ENCODE measurements around the gene LCE5A. TPM values are rescaled to one million over a fixed set of nuclear protein-coding genes. Genes with fewer than 3 reads are reported as not detected.

Gene LCE5A
- total and polyA plus RNA-seq, 10 of the 15 experiments (the other 5 are each of a cell fraction or from before 2014, with no cell fraction given) = not detected

DNA sequence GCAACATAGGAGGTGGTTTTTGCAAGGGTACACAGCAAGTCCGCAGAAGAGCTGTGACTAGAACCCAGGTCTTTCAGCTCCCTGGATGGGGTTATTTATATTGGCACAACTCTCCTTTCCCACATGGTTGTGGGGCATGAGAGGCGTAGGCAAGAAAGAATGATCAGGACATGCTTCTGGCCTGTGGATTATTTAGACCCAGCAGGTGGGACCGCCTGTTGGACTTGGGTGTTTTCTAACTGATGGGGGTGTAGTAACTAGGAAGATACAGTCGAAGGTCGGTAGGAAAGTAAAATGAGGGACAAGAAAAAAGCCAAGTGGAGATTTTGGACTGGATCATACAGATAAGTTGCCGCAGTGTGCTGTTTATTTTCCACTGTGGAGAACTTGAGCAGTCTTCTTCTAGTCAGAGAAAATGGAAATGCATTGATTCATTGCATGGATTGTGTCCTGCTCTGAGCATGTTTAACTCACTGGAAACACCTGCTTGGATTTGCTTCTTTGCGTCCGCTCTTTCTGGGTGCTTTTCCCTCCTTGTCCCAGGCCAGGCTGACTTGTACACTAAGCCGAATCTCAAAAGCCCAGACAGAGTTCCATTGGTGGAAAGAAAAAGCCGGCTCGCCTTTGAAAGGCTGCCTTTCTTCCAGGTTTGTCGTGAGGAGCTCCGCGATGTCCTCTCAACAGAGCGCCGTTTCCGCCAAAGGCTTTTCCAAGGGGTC, 4.3 kb downstream of the LCE5A start:
- DNase-seq (ENCODE audit: low read depth, low spot score) = no peak
- SMC1A ChIA-PET (ENCODE audit: uncharacterized antibody, unreplicated experiment) = no interaction called here
- no peak for ATAC-seq
- Histone ChIP-seq H3K9ac (ENCODE audit: control insufficient read depth, insufficient read depth, low read length) (no peak overlapping the region), H3K36me3 (ENCODE audit: control insufficient read depth in 2 of 2, insufficient read depth in 2 of 2, low read length in 1 of 2) (no peaks in the 10 kb centered on the region), H3K27ac (ENCODE audit: control insufficient read depth, insufficient read depth) (no peak overlapping the region), H3K9me3 (replicated peaks; ENCODE audit: control insufficient read depth, insufficient read depth, low read length) (no peaks in the 10 kb centered on the region), H3K4me2 (ENCODE audit: control insufficient read depth, insufficient read depth) (no peak overlapping the region), H3K4me1 (ENCODE audit: control insufficient read depth, insufficient read depth, low read length) (no peaks in the 10 kb centered on the region), H4K20me1 (ENCODE audit: control insufficient read depth, insufficient read depth) (no peaks in the 10 kb centered on the region; the same call in 1 of the 2 replicates), H3K4me3 (no peak overlapping the region), H2AFZ (ENCODE audit: control insufficient read depth, low read depth, low read length) (no peak overlapping the region), H3K27me3 (replicated peaks in 1 of 2; ENCODE audit: control insufficient read depth in 2 of 2, insufficient read depth in 2 of 2, low read length in 1 of 2) (peaks cover 5 to 17% of the 10 kb centered on the region in 2 experiments), H3K79me2 (ENCODE audit: control insufficient read depth, insufficient read depth, low read length) (no peaks in the 10 kb centered on the region)
- TF ChIP-seq JUNB (IDR thresholded peaks at IDR 0.05) (no peak), YY1 (IDR thresholded peaks at IDR 0.05; ENCODE audit: low read depth, low read length) (no peak)
- TF ChIP-seq, protein P1, sequence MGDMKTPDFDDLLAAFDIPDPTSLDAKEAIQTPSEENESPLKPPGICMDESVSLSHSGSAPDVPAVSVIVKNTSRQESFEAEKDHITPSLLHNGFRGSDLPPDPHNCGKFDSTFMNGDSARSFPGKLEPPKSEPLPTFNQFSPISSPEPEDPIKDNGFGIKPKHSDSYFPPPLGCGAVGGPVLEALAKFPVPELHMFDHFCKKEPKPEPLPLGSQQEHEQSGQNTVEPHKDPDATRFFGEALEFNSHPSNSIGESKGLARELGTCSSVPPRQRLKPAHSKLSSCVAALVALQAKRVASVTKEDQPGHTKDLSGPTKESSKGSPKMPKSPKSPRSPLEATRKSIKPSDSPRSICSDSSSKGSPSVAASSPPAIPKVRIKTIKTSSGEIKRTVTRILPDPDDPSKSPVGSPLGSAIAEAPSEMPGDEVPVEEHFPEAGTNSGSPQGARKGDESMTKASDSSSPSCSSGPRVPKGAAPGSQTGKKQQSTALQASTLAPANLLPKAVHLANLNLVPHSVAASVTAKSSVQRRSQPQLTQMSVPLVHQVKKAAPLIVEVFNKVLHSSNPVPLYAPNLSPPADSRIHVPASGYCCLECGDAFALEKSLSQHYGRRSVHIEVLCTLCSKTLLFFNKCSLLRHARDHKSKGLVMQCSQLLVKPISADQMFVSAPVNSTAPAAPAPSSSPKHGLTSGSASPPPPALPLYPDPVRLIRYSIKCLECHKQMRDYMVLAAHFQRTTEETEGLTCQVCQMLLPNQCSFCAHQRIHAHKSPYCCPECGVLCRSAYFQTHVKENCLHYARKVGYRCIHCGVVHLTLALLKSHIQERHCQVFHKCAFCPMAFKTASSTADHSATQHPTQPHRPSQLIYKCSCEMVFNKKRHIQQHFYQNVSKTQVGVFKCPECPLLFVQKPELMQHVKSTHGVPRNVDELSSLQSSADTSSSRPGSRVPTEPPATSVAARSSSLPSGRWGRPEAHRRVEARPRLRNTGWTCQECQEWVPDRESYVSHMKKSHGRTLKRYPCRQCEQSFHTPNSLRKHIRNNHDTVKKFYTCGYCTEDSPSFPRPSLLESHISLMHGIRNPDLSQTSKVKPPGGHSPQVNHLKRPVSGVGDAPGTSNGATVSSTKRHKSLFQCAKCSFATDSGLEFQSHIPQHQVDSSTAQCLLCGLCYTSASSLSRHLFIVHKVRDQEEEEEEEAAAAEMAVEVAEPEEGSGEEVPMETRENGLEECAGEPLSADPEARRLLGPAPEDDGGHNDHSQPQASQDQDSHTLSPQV (IDR thresholded peaks at IDR 0.05) = no peak
- intact Hi-C loops (cut with micrococcal nuclease; ENCODE audit: unreplicated experiment) (no loop called here), in situ Hi-C loops (cut with MboI) (no loop called here)
- CTCF ChIA-PET = no interaction called here
- WGBS (ENCODE audit: insufficient coverage, insufficient replicate concordance, low lambda C conversion rate, missing lambda C conversion rate) = 47% methylated on average over 17 of the region's 17 CpGs
- RAD21 ChIA-PET (ENCODE audit: unreplicated experiment) = no interaction called here
- BruUV-seq (replicated peaks) = no TSS peak
- POLR2A ChIA-PET = no interaction called here
- FAIRE-seq = no peak

Measured in GM12878 (cell line).